Activated CD4-positive, alpha-beta T cell treated with anti-CD3 and anti-CD28 coated beads, Interleukin-2, amount 50 U/mL, for 24 hours (primary cell): Measurements from ENCODE around the gene TRIM5.

Source experiments
- DNase-seq, 2 donors: peaks; one replicate each; pipeline ENCODE4 v3.0.0-alpha.2; 2020; ENCODE audit warnings: low read depth in 1 of 2, low spot score in 1 of 2

The TRIM5 gene

DNA sequence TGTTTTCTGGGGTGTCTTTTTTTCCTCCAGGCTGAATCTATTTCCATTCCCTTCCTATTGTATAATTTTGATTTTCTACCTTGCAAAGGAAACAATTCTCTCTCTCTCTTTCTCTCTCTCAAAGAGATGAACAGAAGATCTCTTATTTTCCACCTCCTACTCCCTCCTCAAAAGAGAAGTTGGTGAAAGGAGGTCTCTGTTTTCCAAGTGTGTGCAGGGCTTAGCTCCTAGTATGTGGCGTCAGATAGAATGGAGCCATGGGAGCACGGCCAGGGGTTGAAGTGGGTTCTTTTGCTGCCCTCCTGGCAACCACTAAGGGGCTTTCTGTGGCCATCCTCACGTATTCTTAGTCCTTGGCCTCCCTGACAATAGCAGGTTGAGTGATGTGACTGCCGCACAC lies 59.6 kb downstream of the TRIM5 start:
- DNase-seq, result no peak

DNA sequence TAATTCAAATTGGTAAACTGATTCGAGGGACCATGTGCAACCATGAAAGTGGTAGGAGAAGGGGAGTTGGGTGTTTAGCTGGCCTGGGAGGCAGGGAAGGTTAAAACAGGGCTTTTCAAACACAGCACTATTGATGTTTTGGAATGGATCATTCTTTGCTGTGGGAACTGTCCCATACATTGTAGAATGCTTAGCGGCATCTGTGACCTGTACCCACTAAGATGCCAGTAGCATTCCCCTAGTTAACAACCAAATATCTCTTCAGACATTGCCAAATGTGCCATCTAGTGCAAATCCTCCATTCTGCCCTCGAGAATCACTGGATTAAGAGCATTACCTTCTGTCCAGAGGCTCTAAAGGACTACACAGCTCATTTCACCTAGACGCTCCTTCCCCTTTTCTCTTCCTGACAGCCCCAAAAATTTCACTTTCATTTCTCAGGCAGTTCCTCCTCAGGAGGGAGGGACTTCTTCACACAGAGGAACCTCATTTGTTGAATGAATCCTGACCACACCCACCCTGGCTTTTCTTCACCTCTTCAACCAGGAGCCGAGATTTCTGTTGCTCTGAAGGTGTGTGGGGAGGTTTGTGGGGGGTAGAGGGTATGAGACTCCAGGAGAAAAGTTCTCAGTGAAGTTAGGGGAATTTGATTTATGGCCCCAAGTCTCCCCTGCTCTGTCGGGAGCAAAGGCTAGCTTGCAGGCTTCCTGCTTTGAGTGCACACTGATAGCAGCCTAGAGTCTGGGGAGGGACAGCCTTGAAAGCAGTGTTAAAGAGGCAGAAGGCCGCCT lies 60.2 kb downstream of the TRIM5 start, which contains the start of gene TRIM34:
Gene TRIM34, plus strand, starts transcription at position 513 of the 791 bp plus-strand sequence. CDS start 7,331 bp downstream, outside the sequence.
- peak; percentile 16 to 59 for DNase-seq

DNA sequence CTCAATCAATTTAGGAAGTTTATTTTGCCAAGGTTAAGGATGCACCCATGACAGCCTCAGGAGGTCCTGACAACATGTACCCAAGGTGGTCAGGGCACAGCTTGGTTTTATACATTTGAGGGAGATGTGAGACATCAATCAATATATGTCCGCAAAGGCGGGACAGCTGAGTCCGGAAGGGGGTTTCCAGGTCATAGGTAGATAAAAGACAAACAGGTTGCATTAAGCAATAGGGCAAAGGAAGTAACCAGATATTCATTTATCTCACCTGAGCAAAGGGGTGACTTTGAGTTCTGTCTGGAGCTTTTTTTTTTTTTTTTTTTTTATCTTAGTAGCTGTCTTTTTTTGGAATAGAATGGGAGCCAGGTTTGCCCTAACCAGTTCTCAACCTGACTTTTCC lies 62.1 kb downstream of the TRIM5 start:
- no peak for DNase-seq

DNA sequence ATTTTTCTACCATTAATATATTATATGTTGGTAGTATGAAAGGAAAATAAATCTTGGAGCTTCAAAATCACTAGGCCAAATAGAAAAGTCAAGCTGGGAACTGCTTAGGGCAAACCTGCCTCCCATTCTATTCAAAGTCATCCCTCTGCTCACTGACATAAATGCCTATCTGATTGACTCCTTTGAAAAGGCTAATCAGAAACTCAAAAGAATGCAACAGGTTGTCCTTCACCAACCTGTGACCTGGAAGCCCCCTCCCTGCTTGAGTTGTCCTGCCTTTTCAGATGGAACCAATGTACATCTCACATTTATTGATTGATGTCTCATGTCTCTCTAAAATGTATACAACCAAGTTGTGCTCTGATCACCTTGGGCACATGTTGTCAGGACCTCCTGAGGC lies 63.3 kb downstream of the TRIM5 start:
- no peak for DNase-seq

DNA sequence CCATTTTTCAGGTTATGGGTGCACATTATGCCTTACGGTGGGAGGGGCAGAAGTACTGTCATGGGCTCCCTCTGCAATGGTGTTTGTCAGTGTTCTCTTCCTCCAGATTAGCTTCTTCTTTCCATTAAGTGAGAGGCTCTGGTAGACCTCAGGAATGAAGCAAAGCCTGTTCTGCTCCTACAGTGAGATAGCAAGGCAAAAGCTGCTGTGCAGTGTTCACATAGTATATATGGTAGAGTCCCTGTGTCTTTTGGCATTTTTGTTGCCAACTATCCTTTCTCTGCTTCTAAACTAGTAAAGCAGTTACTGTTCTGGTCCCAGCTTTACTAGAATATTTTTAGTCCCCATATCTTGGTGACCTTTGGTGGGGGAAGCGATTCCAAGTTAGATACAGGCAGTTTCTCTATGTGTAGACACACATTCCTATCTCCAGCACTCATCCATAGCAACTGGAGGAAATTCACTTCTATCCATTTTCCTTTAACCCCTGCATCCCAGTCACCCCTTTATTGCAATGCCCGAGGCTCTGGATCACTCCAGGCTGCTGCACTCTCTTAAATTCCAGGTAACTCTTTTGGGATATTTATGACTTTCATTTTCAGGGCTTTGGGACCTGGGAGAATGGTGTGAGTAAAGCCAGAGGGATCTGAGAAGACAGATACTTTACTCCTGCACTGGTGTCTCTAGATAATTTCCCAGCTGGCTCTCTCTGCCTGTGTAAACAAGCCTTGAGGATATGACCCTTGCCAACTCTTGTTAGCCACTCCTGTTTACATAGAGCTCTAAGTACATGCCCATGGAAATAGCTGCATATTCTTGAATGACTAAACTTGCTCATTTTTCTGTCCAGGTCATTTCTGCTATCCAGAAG lies 64.0 kb downstream of the TRIM5 start:
- DNase-seq, result no peak

DNA sequence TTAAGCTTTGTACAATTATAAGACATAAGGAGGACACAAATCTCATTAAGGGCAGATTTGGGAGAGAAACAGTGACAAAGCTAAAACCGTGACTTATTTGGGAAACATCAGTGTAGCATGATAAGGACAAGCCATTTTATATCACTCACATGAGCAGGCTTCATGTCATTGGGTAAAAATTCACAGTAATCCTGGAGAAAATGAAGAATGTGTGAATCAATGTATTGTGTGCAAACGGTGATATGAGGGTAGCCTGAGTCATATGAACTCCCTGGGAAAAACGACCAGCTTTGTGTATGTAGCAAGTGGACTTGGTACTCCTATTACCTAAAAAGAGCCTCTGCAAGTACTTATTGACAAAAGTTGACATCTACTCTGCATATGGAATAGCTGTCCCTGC lies 66.1 kb downstream of the TRIM5 start:
- DNase-seq, result no peak
